Brain pericyte (primary cell): ENCODE results near the gene TUSC2.
A peak's percentile ranks its signal among the peaks of the same experiment; 100 is the strongest.
"Not testable (repeated sequence)": the region's sequence is repeated elsewhere in the genome, so short reads cannot be mapped to it uniquely, and the experiment has no call there.

ENCODE experiments used
- DNase-seq: peaks from one replicate; pipeline ENCODE4 v3.0.0-alpha.2; 2012; ENCODE audit warnings: low read depth, low spot score

The TUSC2 gene

DNA sequence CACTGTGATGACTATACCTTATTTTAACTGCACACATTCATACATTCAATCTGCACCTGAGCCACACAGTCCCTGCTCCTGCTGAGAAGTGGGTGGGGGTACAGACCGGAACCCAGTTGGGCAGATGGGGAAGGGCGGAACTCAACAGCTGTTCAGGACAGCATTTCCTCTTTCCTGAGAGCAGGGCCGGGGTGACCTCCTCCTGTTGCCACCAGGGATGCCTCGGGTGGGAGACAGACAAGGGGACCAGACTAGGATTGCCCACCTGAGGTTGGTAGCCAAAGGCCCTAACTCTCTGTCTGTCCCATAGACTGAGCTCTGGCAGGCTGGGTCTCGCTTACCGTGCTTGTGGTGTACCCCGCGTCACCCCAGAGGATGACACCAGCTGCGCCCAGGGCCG is 9.4 kb downstream of the TUSC2 start:
- DNase-seq: no peak

DNA sequence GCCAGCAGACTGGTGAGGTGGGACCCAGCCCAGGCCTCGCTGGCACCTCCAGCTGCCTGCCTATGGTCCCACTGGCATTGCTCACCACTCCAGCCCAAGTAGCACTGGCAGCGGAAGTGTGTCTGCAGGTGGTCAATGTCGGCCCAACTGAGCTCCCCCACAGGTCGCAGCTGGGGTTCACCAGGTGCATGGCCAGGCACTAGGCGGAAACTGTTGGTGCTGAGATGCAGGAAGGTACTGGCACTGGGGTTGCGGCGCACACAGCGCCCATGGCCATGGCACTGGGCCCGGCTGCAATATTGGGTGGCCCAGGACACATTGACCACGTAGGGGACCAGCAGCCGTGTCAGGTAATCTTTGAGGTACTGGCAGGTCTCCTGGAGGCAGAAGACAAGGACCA is 9.9 kb downstream of the TUSC2 start:
- DNase-seq: no peak

GRCh38 chr3:50317300-50317699 is 10.7 kb downstream of the TUSC2 start:
- no peak for DNase-seq

GRCh38 chr3:50316657-50317242 is 11.3 kb downstream of the TUSC2 start:
- DNase-seq: no peak

DNA sequence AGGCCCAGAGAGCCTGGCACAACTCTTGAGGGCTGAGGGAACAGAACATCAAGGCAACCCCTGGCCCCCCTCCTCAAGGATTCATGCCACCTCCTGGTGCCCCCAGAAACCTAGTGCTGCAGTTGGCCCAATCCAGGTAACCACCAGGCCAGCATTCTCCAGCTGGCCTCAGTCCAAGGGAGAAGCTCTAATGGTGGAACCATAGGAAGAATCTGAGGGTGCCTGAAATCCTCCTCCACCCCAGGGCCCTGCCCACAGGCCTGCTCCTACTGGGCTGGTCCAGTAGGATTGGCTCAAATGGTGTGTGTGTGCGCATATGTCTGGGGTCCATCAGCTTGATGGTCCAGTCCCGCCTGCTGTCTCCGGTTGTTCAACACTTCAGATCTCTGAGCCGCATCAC is 13.2 kb downstream of the TUSC2 start:
- no peak for DNase-seq

GRCh38 chr3:50314342-50314741 is 13.7 kb downstream of the TUSC2 start:
- no peak for DNase-seq

- not testable (repeated sequence) for DNase-seq
Observed at GRCh38 chr3:50312041-50312440, 16.0 kb downstream of the TUSC2 start.

DNA sequence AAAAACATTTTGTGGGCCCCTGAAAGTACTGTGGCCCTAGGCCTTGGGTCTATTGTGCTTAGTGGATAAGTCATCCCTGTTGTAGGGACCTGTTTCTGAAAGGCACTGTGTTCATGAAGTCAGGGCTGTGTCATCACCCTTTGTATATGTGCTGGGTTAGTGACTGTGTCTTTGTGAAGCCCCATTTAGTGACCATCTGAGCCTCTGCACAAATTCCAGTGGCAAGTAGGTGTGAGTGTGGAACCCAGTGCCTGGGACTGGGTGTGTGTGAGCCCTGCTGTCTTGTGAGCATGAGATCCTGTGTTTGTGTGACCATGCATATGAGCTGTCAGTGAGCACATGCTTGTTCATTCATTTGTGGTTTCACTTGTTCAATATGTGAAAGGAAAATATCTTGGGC is 23.4 kb downstream of the TUSC2 start:
- no peak for DNase-seq

DNA sequence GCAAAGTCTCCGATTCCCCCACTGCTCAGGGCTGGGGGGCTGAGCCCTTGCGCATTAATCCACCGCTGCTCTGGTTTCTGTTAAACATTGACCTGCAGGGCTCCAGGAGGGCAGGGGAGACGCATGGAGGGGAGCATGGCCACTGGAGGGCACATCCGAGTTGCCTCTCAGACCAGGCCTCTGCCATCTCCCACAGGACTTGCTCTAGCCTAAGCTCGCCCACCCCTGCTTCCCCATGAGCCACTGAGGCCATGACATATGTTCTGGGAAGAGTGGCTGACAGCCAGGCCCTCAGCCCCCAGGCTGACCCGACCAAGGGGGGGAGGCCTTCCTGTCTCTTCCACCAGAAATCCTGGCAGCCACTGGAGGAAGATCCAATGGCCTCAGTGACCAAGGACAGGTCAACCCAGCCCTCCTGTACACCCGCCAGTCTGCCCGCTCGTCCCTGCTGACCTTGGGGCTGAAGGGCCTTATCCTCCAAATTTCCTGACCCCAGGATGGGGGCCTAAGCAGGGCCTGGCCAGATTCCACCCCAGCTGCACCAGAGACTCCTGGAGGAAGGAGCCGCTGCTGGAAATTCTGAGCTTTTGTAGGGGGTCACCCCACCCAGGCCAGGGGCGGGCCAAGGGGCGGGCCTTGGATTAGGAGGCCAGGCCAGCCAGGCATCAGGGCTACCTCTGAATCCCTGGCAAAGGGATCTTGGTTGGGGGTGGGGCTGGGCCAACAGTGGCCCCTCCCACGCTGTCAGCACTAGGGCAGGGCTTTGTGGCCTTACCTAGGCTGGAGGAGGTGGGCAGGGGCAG is 24.8 kb downstream of the TUSC2 start, which contains the start of gene HYAL1:
HYAL1 (minus strand) TSS at position 562 of the 803 bp plus-strand sequence. CDS start 618 bp downstream, outside the sequence.
- no peak for DNase-seq

DNA sequence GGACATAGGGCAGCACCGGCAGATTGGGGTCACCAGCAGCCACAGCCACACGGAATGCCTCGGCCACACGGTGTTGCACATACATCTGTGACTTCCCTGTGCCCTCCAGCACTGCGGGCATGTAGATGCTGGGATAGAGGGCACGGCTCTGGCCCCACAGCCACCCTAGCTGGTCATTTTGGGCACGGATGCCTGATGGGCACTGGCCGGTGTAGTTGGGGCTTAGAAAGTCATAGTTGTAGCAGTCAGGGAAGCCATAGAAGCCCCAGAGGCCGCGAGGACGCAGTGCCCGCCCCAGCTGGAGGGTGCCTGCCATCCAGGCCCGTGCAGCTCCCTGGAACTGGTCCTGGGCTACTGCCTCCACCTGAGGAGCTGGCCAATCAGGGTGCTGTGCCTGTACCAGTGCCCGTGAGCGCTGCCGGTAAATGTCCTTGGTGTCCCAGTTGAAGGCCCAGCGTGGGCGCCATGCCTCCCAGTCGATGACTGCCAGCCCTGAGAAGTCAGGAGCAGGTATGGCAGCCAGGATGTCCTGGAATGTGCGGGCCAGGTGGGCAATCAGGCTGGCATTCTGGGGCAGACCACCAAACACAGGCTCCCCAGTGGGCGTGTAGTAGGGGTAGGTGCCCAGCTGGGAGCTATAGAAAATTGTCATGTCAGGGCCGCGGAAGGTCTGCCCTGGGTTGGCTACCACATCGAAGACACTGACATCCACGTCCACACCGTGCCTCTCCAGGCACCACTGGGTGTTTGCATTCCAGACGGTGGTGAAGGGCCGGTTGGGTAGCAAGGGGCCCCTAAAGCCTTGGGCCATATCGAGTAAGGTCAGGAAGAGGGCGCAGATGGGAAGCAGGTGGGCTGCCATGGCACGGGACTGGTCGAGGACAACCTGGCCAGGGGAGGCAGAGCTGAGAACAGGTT is 25.7 kb downstream of the TUSC2 start:
- DNase-seq: no peak

GRCh38 chr3:50300681-50301254 is 27.3 kb downstream of the TUSC2 start:
- no peak for DNase-seq

GRCh38 chr3:50299929-50300680 is 27.9 kb downstream of the TUSC2 start:
- DNase-seq: no peak

GRCh38 chr3:50299638-50299928 is 28.4 kb downstream of the TUSC2 start:
- no peak for DNase-seq

GRCh38 chr3:50298836-50299637 is 29.0 kb downstream of the TUSC2 start, which contains the start of the genes HYAL3 and NAA80:
HYAL3 (minus strand) TSS chr3:50299405; CDS start chr3:50295602, 3,803 bp downstream.
NAA80 (minus strand) TSS chr3:50299405; CDS start chr3:50297463, 1,942 bp downstream.
- DNase-seq: peak; percentile 98

GRCh38 chr3:50297896-50298725 is 29.9 kb downstream of the TUSC2 start:
- no peak for DNase-seq

DNA sequence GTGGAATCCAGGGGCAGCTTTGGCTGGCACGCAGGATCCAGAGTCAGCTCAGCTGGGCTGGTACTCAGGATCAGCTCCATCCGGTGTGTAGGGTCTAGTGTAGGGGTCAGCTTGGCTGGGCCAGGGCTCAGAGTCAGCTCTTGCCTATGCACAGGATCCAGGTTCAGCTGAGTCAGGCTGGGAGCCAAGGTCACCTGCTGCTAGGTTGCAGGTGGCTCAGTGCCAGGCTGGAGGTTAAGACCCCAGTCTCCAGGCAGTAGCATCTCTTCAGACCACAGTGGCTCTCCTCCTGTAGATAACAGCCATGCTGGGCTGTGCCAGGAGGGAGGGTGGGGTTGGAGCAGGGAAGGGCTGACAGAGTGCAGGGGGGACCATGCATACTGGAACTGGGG is 30.6 kb downstream of the TUSC2 start:
- DNase-seq: no peak

DNA sequence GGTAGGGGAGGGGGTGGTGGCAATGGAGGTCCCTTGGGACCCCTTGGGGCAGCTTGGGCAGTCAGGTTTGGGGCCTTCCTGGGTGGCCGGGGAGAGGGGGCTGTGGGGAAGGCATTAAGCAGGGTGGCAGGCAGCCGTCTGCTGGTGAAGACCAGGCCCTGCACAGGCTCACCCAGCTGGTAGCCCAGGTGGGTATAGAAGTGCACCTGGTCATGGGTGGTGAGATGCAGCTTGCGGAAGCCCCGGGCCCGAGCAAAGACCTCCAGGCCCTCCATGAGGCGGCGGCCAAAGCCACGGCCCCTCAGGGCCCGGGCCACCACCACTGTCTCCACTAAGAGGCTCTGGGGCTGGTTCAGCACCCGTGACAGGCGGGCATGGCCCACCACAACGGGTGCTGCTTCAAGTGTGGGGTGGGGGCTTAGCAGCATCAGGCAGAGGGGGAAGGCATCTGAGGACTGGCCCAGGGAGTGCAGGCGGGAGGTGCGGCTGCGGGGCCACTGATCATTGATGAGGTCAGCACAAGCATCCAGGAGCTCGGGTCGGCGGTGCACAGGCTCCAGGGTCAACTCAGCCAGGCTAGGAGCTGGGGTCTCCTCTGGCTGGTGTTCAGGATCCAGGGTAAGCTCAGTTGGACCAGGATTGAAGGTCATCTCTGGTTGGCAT is 31.2 kb downstream of the TUSC2 start:
- no peak for DNase-seq

- no peak for DNase-seq
Observed at GRCh38 chr3:50295553-50296431, 32.2 kb downstream of the TUSC2 start.
